Measurements from ENCODE around the gene DOCK9.

DNA sequence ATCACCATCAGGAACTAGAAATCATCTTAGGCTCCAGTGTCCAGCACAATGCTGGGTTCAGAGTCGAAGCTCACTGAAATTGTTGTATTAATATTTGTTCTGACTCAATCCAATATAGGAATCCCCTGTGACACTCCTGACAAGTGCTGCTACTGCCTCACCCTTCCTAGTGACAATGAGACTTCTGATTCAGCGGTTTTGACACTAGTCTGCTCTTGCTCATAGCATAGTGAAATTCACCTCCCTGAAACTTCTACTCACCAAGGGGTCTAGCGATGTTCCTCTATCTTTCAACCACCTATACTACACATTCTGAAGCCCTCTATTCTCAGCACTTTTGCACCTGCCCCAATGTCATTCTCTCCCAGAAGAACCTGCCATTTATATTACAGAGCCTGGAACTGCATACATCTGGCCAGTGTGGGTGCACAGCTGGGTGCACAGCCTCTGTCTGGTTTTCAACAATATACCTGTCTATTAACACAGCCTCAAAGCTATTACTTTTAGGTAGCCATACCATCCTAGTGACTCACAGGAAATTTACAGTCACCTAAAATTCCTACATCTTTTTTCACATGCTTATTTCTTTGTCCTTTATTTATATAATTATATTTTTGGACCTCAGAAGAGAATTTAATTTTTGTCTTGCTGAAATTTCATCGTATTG, 88.3 kb downstream of the DOCK9 start:
- no peak for TF ChIP-seq CTCF (conservative IDR thresholded peaks at IDR 0.05; ENCODE audit: low read depth in 2 of 2)
- TF ChIP-seq CREB1 (CRISPR knock-in tag; IDR thresholded peaks at IDR 0.05; ENCODE audit: low read depth): no peak
- TF ChIP-seq REST (IDR thresholded peaks at IDR 0.05; ENCODE audit: unreplicated experiment): no peak
- no peak for TF ChIP-seq POLR2AphosphoS5 (IDR thresholded peaks at IDR 0.05; ENCODE audit: low read depth)
- no peak for TF ChIP-seq EZH2phosphoT487 (IDR thresholded peaks at IDR 0.05; ENCODE audit: unreplicated experiment)
- TF ChIP-seq EZH2 (IDR thresholded peaks at IDR 0.05; ENCODE audit: low read depth, unreplicated experiment): no peak
